HG02973 (cell line): ENCODE results near the gene GLCE.
"Not testable (repeated sequence)": the region's sequence is repeated elsewhere in the genome, so short reads cannot be mapped to it uniquely, and the experiment has no call there.

Experiments
- ATAC-seq: cut with Tn5 transposase; IDR thresholded peaks from one replicate; pipeline ENCODE4 v1.9.1; 2021; ENCODE audit warnings: moderate library complexity; ENCODE audit not compliant: unreplicated experiment

The GLCE gene

DNA sequence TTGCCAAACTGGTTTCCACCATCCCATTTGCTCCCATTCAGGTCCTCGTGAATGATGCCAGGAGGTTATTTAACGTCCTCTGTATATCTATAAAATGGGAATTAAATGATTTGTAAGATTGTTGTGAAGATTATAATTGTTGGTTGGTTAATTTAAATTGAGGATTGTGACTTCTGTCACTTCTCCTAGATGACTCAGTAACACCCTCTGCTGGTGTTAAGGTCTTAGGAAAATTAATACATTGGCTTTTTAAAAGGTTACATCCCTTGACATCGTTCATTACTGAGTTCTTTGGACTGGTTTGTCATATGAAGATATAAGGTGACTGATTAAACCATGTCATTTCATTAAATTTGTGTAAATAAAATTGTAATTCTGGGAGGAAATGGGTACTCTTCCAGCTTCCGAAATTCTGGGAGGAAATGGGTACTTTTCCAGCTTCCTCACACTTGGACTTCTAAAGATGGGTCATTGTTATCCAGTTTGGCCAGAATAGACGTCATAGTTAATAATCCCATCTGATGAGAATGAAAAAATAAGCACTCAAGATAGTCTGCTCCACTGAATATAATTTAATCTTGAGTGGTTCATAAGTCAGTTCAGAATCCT, 105.0 kb downstream of the GLCE start:
- no peak for ATAC-seq

DNA sequence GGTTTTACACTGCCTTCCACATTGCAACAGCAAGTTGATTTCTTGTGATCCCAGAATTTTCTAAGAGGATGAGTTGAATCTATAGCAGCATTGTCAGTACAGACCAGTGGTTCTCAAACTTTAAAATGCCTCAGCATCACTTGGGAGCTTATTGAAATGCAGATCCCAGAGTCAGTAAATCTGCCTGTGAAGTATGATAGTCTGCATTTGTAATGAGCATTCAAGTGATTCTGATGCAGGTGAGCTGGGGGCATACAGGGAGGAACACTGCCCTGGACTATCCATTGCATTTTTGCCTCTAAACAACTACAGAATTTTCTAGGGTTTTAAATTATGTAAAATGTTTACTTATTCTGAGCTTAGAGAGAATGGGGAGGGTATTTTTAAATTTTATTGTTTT, 110.8 kb downstream of the GLCE start:
- ATAC-seq = no peak

DNA sequence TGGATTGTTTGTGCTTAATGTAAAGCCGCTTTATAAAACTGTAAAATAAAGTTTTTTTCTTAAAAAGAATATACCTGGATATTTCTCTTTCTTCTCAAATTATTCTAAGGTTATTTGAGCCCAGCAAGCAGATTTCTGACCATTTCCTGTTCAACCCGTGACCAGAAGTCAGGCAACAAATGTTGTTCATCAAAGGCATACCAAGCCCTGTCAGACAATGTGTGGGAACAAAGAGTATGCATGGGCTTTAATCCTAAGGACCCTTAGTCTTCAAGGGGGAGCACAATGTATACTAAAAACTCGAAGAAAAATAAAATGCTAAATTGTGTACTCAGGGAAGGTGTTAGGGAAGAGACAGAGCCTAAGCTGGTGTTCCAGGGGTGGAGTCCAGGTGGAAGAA, 111.7 kb downstream of the GLCE start:
- ATAC-seq = no peak

DNA sequence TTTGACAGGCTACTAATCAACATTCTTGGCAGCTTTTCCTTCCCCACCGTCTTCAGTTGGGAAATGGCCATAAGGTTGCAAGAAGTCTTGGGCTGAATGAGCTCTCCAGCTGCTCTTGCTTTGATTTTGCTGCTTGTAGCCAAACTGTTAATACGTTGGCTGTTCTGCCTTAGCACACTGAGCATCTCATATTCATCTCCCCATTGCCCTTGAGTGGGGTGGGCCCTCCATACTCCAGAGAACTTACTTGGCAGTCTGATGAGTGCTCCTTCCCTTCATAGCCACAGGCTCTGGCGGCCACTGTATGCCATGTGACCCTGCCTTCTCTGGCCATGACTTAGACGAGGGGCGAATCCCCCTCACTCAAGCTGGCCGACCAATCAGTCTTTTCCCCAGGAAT, 112.5 kb downstream of the GLCE start:
- ATAC-seq = no peak

DNA sequence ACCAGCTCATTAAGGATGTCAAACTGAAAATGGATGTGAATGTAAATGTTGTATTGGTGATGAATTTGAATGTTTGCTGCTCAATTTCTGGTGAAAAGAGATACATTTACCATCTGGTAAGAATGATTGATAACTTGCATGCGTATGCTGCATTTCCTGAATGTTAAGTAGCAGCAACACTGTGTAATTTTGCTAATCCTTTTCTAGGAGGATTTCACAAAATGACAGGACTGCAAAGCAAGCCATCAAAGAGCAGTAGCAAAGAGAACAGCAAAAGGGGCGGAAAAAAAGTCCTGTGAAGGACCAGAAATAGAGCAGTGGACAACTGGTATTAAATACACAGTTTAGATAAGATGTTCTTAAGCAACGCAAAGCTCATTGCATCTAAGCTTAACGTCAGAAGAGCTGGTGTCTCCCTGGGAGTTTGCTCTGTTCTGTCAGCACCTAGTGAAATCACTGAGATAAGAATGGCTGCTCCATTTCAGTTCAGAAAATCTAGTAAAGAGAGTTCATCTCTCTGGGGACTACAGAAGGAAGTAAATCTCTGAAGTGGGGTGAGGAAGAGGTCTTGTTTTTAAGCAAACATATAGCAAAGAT, 114.7 kb downstream of the GLCE start:
- ATAC-seq = no peak

DNA sequence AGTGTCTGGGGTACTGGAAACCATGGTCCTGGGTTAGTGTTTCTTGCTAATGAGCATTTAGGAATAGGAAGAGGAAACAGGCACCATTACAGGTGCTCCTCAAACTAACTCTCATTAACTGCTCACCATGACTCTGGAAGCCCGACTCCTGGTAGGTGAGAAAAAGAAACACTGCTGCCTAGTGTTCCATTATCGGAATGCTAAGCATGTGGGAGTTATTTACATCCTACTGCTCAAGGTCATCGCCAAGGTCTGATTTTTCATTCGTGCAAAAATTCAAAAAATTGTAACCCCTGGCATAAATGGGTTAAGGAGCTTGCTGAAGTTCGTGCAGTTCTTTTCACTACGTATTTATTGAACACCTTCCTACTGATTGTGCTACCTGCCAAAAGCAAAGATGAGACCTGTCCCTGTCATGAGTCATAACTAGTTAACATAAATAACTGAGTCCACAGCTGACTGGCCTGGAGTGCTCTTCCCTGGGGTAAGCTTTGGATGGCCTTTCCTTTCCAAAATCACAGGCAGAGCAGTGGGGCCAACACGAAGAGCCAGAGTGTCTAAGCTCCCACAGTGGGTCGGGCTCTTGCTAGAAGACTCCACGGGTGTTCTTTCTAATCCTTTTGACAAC, 115.6 kb downstream of the GLCE start:
- no peak for ATAC-seq

DNA sequence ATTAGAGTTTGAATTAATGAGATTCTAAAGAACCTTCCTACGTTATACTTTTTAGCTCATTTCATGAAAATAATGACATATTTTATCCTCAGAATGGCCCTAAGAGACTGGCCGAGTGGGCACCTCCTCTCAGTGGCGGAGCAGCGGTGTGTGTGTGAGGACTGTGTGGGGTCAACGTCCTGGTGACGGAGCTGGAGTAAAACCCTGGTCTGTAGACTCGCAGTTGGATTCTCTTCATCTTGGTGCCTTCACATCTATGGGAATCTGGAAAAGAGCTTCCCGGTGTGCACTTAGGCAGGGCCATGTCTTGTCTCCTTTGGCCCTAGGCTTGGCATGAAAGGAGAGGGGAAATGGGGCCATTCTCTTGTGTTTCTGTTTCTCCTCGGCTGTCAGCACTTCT, 116.9 kb downstream of the GLCE start:
- no peak for ATAC-seq

DNA sequence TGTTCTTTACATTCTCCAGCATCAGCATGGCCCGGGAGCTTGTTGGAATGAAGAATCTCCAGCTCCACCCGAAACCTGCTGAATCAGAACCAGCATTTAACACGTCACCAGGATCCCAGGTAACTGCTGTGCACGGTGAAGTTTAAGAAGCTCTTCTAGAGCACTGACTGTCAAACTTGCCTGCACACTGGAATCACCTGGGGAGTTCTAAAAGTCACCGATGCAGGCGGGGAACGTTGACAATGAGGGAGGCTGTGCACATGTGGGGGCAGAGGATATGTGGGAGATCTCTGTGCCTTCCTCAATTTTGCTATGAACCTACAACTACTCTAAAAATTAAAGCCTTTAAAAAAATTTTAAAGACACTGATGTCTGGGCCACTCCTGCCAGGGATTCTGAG, 119.2 kb downstream of the GLCE start:
- ATAC-seq = no peak

DNA sequence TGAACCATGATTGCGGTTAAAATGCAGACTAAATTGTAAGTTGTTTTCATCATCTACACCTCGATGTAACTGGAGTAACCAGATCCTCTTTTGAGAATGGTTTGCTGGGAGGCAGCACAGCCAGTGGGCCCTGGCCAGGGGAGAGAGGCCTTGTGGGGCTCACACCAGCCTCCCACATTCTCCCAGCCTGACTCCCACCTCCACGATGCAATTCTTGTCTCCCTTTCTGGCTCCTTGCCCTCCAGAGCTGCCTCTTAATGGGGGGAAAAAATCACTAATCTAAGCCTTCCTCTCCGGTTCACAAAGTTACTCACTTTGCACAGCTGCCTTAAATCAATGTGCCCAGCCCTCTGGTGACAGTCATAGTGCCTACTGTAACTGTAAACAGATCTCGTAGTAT, 120.3 kb downstream of the GLCE start:
- ATAC-seq = no peak

DNA sequence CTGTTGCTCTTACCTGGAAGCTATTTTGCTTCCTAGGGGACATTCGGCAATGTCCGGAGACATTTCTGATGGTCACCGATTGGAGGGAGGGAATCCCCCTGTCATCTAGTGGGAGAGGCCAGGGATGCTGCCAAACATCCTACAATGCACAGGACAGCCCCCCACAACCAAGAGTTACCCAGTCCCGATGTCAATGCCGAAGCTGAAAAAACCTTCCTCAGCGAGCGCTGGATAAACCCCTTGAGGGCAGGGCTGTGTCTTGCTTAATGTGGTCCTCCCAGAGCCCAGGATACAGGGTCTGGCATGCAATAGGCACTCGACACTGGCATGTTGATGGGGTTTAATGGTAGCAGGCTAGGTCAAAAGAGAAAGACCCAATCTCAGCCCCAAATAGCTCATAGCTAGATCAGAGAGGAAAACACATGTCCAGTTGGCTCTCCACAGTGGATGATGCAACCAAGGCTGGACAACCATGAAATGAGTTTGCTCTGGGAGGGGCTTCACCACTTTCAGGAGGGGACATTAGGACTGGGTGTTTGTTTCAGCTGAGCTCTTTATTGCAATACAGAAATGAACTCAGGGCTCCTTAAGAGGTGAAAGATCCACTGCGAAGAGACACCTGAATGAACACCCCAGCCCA, 121.8 kb downstream of the GLCE start:
- ATAC-seq = no peak

DNA sequence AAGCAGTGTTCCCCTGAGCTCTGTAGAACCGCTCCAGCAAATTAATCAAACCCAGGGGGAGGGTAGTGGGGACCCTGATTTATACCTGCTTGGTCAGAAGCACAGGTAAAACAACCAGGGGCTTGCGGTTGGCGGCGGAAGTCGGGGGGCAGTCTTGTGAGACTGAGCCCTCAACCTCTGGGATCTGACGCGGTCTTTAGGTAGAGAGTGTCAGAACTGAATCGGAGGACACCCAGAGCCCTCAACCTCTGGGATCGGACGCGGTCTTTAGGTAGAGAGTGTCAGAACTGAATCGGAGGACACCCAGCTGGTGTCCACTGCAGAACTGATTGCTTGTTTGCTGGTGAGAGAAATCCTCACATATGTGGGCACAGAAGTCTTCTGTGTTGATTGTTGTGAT, 125.4 kb downstream of the GLCE start:
- ATAC-seq = no peak

DNA sequence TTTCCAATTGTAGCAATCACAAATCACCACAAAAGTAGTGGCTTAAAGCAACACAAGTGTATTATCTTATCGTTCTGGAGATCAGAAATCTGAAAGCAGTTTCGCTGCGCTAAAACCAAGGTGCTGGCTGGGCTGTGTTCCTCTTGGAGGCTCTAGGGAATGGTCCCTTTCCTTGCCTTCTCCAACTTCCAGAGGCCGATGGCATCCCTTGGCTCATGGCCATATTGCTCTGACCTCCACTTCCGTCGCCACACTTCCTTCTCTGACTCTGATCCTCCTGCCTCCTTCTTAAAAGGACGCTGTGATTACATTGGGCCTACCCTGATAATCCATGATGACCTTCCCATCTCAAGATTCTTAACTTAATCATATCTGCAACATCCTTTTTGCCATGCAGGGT, 127.6 kb downstream of the GLCE start:
- no peak for ATAC-seq

DNA sequence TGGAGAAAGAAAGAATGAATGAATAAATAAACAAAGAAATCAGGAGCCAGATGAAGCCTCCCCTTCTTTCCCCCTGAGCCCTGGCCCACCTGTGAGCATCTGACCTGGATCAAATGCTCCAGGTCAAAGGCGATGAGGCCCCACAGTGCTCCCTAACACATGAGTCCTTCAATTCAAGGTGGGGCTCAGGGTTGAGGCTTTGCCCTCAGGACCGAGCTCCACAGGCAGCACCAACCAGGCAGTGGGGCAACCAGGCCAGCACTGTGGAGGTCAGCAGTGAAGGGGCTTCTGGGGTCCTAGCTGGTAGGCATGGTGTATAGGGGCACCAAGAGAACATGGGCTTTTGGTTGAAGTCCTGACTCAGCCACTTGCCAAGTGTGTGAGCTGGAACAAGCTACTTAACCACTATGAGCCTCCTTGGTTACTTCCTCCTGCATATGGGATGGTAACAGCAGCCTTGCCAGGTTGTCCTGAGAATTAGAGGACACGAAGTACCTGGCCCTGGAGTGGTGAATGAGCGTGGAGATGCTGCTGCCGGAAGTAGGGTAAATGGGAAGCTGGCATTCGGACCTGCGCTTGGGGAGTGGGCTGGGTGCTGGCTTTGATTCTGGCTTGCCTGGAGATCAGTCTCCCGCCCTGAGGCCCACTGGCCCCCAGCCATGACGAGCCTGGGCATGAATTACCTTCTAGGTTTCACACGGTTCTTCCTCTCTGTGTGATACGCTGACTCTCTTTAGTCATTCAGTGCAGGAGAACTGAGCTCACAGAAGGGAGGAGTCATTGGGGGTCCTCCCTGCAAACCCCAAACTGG, 128.3 kb downstream of the GLCE start:
- ATAC-seq = no peak

DNA sequence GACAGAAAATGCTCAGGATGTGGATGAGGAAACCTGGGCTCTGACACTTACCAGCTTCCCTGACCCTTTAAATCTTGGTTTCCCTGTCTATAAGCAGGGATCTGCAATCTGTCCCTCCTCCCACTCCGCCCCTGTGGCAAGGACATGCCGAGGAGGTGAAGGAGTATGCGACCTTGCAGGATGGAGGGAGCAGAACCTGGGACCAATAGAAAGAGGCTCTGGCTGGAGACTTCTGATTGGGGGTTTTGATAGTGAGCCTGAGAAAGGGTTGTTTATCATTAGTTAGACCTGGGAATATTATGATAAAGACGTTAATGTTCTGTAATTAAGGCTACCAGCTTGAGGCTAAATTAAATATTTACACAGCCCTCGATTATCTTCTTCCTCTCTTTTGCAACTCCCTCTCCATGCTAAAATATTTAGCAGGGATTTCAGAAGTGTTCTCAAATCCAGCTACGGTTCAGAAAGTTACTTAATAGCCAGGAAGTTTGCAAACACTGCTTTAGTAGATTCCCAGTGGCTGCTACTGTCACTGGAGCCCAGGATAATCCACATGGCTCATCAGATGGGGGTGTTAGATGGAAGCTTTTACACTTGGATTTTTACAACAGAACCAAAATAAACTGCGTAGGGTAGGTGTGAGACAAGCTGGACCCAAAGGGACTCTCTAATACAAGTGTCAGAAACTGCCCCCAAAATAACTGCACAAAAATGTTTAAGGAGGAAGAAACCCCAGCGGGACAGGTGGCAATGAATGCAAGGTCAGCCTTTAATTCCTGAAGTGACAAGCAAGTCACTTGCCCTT, 129.1 kb downstream of the GLCE start:
- ATAC-seq = no peak

DNA sequence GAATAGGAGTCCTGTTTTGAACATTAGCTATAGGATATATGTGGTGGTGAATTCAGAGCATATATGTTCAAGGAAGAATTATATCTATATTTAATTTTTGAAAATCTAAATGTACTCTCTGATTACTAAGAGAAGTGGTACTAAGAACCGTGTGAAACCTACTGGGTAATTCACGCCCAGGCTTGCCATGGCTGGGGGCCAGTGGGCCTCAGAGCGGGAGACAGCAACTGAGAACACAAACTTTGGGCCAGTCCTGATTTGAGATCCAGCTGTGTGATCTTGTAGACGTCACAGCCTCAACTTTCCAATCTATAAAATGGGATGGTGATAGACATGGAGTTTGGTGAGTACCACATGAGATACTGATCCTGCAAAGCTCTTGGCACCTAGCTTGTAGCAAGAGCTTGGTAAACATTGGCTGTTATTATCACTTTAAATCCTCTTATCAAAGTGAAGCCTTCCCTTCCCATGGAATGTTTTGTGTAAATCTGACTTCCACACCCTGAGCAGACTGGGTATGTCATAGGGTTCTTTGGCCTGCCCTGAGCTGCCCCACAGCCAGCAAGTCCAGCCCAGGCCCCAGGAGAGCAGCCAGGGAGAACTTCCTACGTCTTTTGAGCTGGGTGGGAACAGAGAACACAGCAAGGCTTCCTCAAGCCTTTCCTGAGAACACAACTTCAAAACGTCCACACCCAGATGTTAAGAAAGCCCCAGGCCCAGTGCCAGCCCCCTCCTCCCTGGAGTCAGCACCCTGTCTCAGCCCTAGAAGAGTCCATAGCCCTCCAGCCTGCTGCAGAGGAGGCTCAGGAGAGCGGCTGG, 130.1 kb downstream of the GLCE start:
- ATAC-seq = no peak

DNA sequence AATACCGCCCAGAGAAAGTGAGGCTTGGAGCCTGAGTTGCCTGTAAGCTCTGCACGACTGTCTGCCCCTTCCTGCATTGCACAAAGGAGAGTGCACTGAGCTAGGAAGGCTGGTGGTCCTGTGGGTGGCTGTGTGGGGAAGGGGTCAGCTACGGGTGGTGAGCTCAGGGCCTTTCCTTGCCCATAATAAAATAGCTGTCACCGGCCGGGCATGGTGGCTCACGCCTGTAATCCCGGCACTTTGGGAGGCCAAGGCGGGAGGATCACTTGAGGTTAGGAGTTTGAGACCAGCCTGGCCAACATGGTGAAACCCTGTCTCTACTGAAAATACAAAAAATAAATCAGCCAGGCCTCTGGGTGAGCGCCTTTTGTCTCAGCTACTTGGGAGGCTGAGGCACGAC, 131.2 kb downstream of the GLCE start:
- not testable (repeated sequence) for ATAC-seq

DNA sequence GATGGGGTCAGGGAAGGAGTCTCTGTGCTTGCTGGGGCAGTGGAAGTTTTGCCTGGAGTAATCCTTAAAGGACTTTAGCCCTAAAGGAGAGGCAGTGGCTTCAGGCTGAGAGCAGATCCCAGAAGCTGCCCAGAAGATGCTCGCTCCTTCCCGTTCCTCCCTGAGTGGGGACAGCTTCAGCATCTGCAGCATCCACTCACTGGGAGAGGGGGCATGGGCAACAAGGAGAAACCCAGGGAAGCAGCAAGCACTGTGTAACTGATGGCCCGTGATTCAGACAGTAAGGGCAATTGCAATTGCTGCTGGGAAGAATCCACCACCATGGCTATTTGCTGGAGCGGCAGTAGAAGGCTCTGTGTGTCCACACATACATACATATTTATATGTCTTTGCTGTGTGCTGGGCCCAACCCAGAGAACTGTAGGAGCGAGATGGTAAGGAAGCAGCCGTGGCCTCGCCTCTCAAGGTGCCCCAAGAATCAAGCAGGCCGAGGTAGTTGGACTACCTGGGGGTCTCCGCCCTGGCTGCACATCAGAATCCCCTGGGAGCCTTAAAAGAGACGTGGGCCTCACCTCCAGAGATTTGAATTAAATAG, 132.5 kb downstream of the GLCE start:
- ATAC-seq = no peak

DNA sequence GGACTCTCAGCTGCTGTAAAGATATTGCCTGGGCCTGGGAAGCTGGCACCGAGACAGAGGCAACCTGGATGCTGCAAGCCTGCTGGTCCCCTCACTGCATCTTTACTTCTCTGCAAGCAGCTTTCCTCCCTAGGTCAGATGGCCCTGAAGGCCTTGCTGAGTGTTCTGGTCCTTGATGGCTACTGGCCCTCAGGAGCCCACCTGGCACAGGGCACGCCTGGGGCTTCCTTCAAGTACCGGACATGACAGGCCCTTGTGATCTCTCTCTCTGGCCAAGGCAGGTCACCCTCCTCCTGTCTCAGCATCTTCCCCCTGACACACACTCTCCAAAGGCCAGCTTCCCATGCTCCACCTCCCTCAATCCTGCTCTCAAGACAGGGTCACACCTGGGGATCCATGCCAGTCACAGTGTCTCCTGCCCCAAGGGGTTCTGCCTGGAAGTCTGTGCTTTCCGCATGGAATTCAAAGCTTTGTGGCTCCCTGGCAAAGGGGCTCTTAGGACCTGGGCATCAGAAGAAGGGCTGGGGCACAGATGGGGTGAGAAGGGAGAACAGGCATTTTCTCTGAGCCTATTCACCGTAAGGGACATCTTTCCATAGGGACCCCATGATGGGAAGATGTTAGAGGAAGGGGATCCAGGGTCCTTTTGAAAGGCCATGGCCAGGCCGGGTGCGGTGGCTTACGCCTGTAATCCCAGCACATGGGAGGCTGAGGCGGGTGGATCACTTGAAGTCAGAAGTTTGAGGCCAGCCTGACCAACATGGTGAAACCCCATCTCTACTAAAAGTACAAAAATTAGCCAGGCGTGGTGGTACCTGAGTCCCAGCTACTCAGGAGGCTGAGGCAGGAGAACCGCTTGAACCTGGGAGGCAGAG, 133.5 kb downstream of the GLCE start:
- ATAC-seq = no peak
